Thoracic aorta (tissue), 2 donors: Measurements from ENCODE around the gene RCOR1. TPM values are rescaled to one million over a fixed set of nuclear protein-coding genes. Genes with fewer than 3 reads are reported as not detected.

ENCODE experiments used
- ATAC-seq: fragments of 150-250 bp; one replicate; pipeline ENCODE4 v1.8.0; 2017; ENCODE audit warnings: low read depth; ENCODE audit not compliant: insufficient number of reproducible peaks, low FRiP score
- DNase-seq: peaks from one replicate; pipeline ENCODE4 v3.0.0-alpha.2; 2020; ENCODE audit warnings: low spot score
- H3K27ac ChIP-seq, 2 donors: fragments of 200-600 bp; sonication (generic); 1 replicate in 1 of 2; 2 replicates in 1 of 2; pipeline ENCODE4 v1.5.1; 2016; ENCODE audit warnings: mild to moderate bottlenecking in 2 of 2, moderate library complexity in 2 of 2
- H3K27me3 ChIP-seq: fragments of 200-600 bp; sonication (generic); replicated peaks from 2 replicates; pipeline ENCODE4 v1.6.0; 2016; ENCODE audit warnings: mild to moderate bottlenecking; ENCODE audit not compliant: insufficient read depth
- H3K36me3 ChIP-seq: fragments of 200-600 bp; sonication (generic); one replicate; pipeline ENCODE4 v1.5.1; 2016
- H3K4me1 ChIP-seq, 2 donors: fragments of 200-600 bp; sonication (generic); 1 replicate in 1 of 2; 2 replicates in 1 of 2; pipeline versions ENCODE4 v1.5.1 to v1.6.0; 2016; ENCODE audit warnings: low read depth in 2 of 2, mild to moderate bottlenecking in 1 of 2; ENCODE audit not compliant: control insufficient read depth in 1 of 2
- H3K4me3 ChIP-seq: fragments of 200-600 bp; sonication (generic); 2 replicates; pipeline ENCODE4 v1.5.1; 2016; ENCODE audit warnings: mild to moderate bottlenecking
- H3K9me3 ChIP-seq: fragments of 200-600 bp; sonication (generic); 2 replicates; pipeline ENCODE4 v1.5.1; 2016
- CTCF ChIP-seq: fragments of 200-600 bp; sonication (generic); IDR thresholded peaks from one replicate; pipeline ENCODE4 v1.5.1; 2019; ENCODE audit warnings: antibody characterized with exemption
- total RNA-seq, 2 donors: library from RNA; depleted of rRNA; stranded (reverse); fragments of >200 nt; gene quantifications; one replicate each; pipeline versions ENCODE4 v1.1.0 to v1.2.3, GENCODE V29; 2016

Gene RCOR1
- total RNA-seq, 2 donors from 2014 or later: 6.5 to 17.1 TPM

- no peak overlapping the region for H3K27ac ChIP-seq
- H3K9me3 ChIP-seq: no peaks in the 10 kb centered on the region
- H3K4me3 ChIP-seq: no peak overlapping the region
- H3K36me3 ChIP-seq: no peaks in the 10 kb centered on the region
- no peaks in the 10 kb centered on the region for H3K27me3 ChIP-seq
- no peak for DNase-seq
- H3K4me1 ChIP-seq: no peaks in the 10 kb centered on the region
- TF ChIP-seq CTCF: no peak
- no peak for ATAC-seq
Measured at GRCh38 chr14:102728501-102728900, 136.1 kb downstream of the RCOR1 start.

GRCh38 chr14:102729268-102729667 lies 136.8 kb downstream of the RCOR1 start:
- H3K9me3 ChIP-seq: no peaks in the 10 kb centered on the region
- no peaks in the 10 kb centered on the region for H3K4me1 ChIP-seq
- H3K27ac ChIP-seq: no peak overlapping the region
- H3K4me3 ChIP-seq: no peak overlapping the region
- H3K27me3 ChIP-seq: no peaks in the 10 kb centered on the region
- no peaks in the 10 kb centered on the region for H3K36me3 ChIP-seq
- TF ChIP-seq CTCF: no peak
- ATAC-seq (no peak), DNase-seq (no peak)

GRCh38 chr14:102729825-102730224 lies 137.4 kb downstream of the RCOR1 start:
- no peak overlapping the region for H3K4me3 ChIP-seq
- ATAC-seq (no peak), DNase-seq (no peak)
- no peaks in the 10 kb centered on the region for H3K4me1 ChIP-seq
- H3K27me3 ChIP-seq: no peaks in the 10 kb centered on the region
- H3K36me3 ChIP-seq: no peaks in the 10 kb centered on the region
- H3K27ac ChIP-seq: no peak overlapping the region
- no peaks in the 10 kb centered on the region for H3K9me3 ChIP-seq
- no peak for TF ChIP-seq CTCF

- Histone ChIP-seq H3K27ac (no peak overlapping the region), H3K36me3 (no peaks in the 10 kb centered on the region), H3K27me3 (no peaks in the 10 kb centered on the region), H3K4me1 (no peaks in the 10 kb centered on the region), H3K9me3 (no peaks in the 10 kb centered on the region), H3K4me3 (no peak overlapping the region)
- ATAC-seq: no peak
- DNase-seq: no peak
- TF ChIP-seq CTCF: no peak
Measured at GRCh38 chr14:102731101-102731870, 138.8 kb downstream of the RCOR1 start.

- H3K36me3 ChIP-seq: no peaks in the 10 kb centered on the region
- ATAC-seq: no peak
- no peaks in the 10 kb centered on the region for H3K4me1 ChIP-seq
- H3K27me3 ChIP-seq: no peaks in the 10 kb centered on the region
- H3K9me3 ChIP-seq: no peaks in the 10 kb centered on the region
- no peak overlapping the region for H3K4me3 ChIP-seq
- DNase-seq: no peak
- TF ChIP-seq CTCF: no peak
- no peak overlapping the region for H3K27ac ChIP-seq
Measured at GRCh38 chr14:102731871-102732800, 139.7 kb downstream of the RCOR1 start.
